ENCODE results near the gene MDM2. TPM values are rescaled to one million over a fixed set of nuclear protein-coding genes. Genes with fewer than 3 reads are reported as not detected.

The MDM2 gene
- total RNA-seq, 3 donors from 2014 or later (not counting 1 experiment from before 2014, with no cell fraction given): 130 to 143 (median 132) TPM

GRCh38 chr12:68899251-68899771 is 91.3 kb downstream of the MDM2 start:
- Mint-ChIP-seq H3K36me3 (no peaks in the 10 kb centered on the region), H3K4me1 (no peaks in the 10 kb centered on the region), H3K27me3 (ENCODE audit: low read depth in 2 of 2) (peaks cover 19 to 41% of the 10 kb centered on the region in 2 donors), H3K27ac (no peak overlapping the region), H3K4me3 (no peak overlapping the region), H3K9me3 (no peaks in the 10 kb centered on the region)
- Histone ChIP-seq H3K4me1 (ENCODE audit: control insufficient read depth, insufficient read depth, low read length) (no peaks in the 10 kb centered on the region), H3K4me3 (ENCODE audit: low read length) (no peak overlapping the region), H3K27ac (ENCODE audit: low read length) (no peak overlapping the region), H3K36me3 (ENCODE audit: control insufficient read depth, insufficient read depth, low read length) (no peaks in the 10 kb centered on the region), H3K9me3 (ENCODE audit: control insufficient read depth, insufficient read depth, low read length) (no peaks in the 10 kb centered on the region), H3K27me3 (ENCODE audit: control insufficient read depth, insufficient read depth, low read length) (no peaks in the 10 kb centered on the region)
- no peak for ATAC-seq
- DNase-seq: no peak
- intact Hi-C loops (cut with micrococcal nuclease): no loop called here
- TF ChIP-seq CTCF (IDR thresholded peaks at IDR 0.05): no peak
- 96% methylated on average over 4 of the region's 4 CpGs for WGBS (ENCODE audit: insufficient coverage)

GRCh38 chr12:68900241-68900640 is 92.3 kb downstream of the MDM2 start:
- ATAC-seq: no peak
- peaks cover 19 to 45% of the 10 kb centered on the region in 2 donors for H3K27me3 Mint-ChIP-seq (ENCODE audit: low read depth in 2 of 2)
- no peaks in the 10 kb centered on the region for H3K27me3 ChIP-seq (ENCODE audit: control insufficient read depth, insufficient read depth, low read length)
- H3K9me3 ChIP-seq (ENCODE audit: control insufficient read depth, insufficient read depth, low read length): no peaks in the 10 kb centered on the region
- no peaks in the 10 kb centered on the region for H3K4me1 ChIP-seq (ENCODE audit: control insufficient read depth, insufficient read depth, low read length)
- H3K4me3 ChIP-seq (ENCODE audit: low read length): no peak overlapping the region
- intact Hi-C loops (cut with micrococcal nuclease): no loop called here
- H3K9me3 Mint-ChIP-seq: no peaks in the 10 kb centered on the region
- H3K4me3 Mint-ChIP-seq: no peak overlapping the region
- no peak overlapping the region for H3K27ac Mint-ChIP-seq
- no peak for DNase-seq
- TF ChIP-seq CTCF (IDR thresholded peaks at IDR 0.05): no peak
- no peaks in the 10 kb centered on the region for H3K36me3 Mint-ChIP-seq
- WGBS (ENCODE audit: insufficient coverage): 100% methylated on average over 1 of the region's 2 CpGs
- H3K36me3 ChIP-seq (ENCODE audit: control insufficient read depth, insufficient read depth, low read length): no peaks in the 10 kb centered on the region
- H3K4me1 Mint-ChIP-seq: no peaks in the 10 kb centered on the region
- no peak overlapping the region for H3K27ac ChIP-seq (ENCODE audit: low read length)

Other genes starting within 250 kb of the MDM2 start
- 100 to 1,000 TPM; 517 to 664 (median 572) TPM for gene RAP1B, start 197.3 kb upstream of the MDM2 start, total RNA-seq
- 10 to 100 TPM; 54.9 to 69.2 (median 62.0) TPM for gene NUP107, start 121.2 kb upstream of the MDM2 start, total RNA-seq
- gene SLC35E3, start 62.0 kb upstream of the MDM2 start, total RNA-seq: 10 to 100 TPM in 2 of 3 donors, 1 to 10 TPM in 1; 8.3 to 15.3 (median 10.2) TPM
- 1 to 10 TPM in 1 of 3 donors, under 1 TPM in 2; 0.25 to 1.6 (median 0.68) TPM for gene CPM, start 125.0 kb downstream of the MDM2 start, total RNA-seq